Activated CD8-positive, alpha-beta T cell treated with anti-CD3 and anti-CD28 coated beads for 36 hours (primary cell): Measurements from ENCODE around the gene CST5. TPM values are rescaled to one million over a fixed set of nuclear protein-coding genes. Genes with fewer than 3 reads are reported as not detected.
"Not testable (repeated sequence)": the region's sequence is repeated elsewhere in the genome, so short reads cannot be mapped to it uniquely, and the experiment has no call there.

Experiments
- ATAC-seq: fragments of 200-7000 bp; cut with Tn5 transposase; one replicate; pipeline ENCODE4 v1.10.0; 2021; ENCODE audit warnings: mild to moderate bottlenecking, moderate library complexity
- CTCF ChIA-PET: fragments of 350-600 bp; sonication (Branson Sonifier 250); formaldehyde crosslinking; loops from one replicate; lab custom pipeline; 2021; ENCODE audit warnings: antibody characterized with exemption; lab: Charles Lee
- POLR2A ChIA-PET: fragments of 350-600 bp; sonication (Branson Sonifier 250); formaldehyde crosslinking; loops from one replicate; lab custom pipeline; 2021; ENCODE audit warnings: antibody characterized with exemption; lab: Charles Lee
- DNase-seq: peaks from one replicate; pipeline ENCODE4 v3.0.0-alpha.2; 2020
- H3K27ac Mint-ChIP-seq: one replicate; pipeline ENCODE4 v1.8.0; 2021; ENCODE audit warnings: mild to moderate bottlenecking, mixed read lengths
- H3K27me3 Mint-ChIP-seq: one replicate; pipeline ENCODE4 v1.8.0; 2021; ENCODE audit warnings: mixed read lengths
- H3K36me3 Mint-ChIP-seq: one replicate; pipeline ENCODE4 v1.8.0; 2021; ENCODE audit warnings: low read depth, mixed read lengths
- H3K4me1 Mint-ChIP-seq: one replicate; pipeline ENCODE4 v1.8.0; 2021; ENCODE audit warnings: low read depth, mixed read lengths
- H3K4me3 Mint-ChIP-seq: one replicate; pipeline ENCODE4 v1.8.0; 2021; ENCODE audit warnings: mild to moderate bottlenecking, moderate library complexity, mixed read lengths
- H3K9me3 Mint-ChIP-seq: one replicate; pipeline ENCODE4 v1.8.0; 2021; ENCODE audit warnings: mixed read lengths
- intact Hi-C: fragments of 100-400 bp; cut with micrococcal nuclease; formaldehyde crosslinking; loops from one replicate; pipeline ENCODE4 v1.10.0; 2022
- total RNA-seq, 2 experiments: library from RNA; stranded (reverse); gene quantifications; one replicate each; pipeline ENCODE4 v1.2.3, GENCODE V29; 2021
- TF ChIP-seq, protein P1 (sequence below): fragments of 200-600 bp; IDR thresholded peaks from one replicate; pipeline ENCODE4 v1.8.0; 2022; ENCODE audit warnings: antibody characterized with exemption, mild to moderate bottlenecking

CST5 gene
- total RNA-seq, 2 experiments from 2014 or later, result not detected

DNA sequence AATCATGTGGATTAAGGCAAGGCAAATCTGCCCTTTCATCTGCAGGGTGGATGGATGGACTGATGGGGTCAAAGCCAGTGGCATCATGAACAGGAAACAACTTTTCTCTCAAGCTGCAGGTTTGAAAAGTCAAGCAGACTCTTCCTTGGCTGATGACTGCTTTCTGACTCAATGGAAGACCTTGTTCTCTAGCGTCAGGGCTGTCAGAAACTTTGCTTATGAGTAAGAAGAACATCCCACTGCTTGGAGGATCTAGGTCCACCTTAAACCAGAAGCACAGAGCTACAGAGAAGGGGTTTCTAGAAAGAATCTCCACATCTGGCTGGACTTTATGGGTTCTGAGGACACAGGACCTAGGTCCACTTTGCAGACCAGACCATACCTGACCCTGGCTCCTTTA is 36.3 kb upstream of the CST5 start:
- TF ChIP-seq, protein P1, sequence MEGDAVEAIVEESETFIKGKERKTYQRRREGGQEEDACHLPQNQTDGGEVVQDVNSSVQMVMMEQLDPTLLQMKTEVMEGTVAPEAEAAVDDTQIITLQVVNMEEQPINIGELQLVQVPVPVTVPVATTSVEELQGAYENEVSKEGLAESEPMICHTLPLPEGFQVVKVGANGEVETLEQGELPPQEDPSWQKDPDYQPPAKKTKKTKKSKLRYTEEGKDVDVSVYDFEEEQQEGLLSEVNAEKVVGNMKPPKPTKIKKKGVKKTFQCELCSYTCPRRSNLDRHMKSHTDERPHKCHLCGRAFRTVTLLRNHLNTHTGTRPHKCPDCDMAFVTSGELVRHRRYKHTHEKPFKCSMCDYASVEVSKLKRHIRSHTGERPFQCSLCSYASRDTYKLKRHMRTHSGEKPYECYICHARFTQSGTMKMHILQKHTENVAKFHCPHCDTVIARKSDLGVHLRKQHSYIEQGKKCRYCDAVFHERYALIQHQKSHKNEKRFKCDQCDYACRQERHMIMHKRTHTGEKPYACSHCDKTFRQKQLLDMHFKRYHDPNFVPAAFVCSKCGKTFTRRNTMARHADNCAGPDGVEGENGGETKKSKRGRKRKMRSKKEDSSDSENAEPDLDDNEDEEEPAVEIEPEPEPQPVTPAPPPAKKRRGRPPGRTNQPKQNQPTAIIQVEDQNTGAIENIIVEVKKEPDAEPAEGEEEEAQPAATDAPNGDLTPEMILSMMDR, result no peak
- Mint-ChIP-seq H3K36me3 (no peaks in the 10 kb centered on the region), H3K9me3 (no peaks in the 10 kb centered on the region), H3K4me1 (peaks cover 18% of the 10 kb centered on the region), H3K27ac (no peak overlapping the region), H3K4me3 (no peak overlapping the region), H3K27me3 (no peaks in the 10 kb centered on the region)
- ChIA-PET POLR2A (no interaction called here), CTCF (no interaction called here)
- intact Hi-C loops, result no loop called here
- peak; percentile 10 for DNase-seq
- peak; percentile 15 for ATAC-seq

DNA sequence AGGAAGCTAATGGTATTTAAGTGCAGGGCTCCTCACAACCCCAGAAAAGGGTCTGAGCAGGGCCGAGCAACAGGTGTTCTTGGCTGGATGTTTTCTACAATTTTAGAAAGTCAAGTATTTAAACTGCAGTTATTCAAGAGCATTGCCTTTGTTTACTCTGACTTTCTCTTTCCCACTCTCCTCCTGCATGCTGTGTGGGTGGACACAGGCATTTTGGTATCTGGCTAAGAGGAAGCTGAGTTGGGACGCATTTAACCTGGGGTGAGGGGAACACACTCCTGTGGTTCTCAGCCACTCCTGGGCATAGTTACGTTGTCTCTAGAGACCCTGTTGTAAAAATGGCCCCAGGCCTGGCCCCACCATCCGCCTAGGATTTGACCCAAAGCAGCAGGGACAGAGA is 34.9 kb upstream of the CST5 start:
- intact Hi-C loops, H3K27ac Mint-ChIP-seq, POLR2A ChIA-PET: not testable (repeated sequence)

DNA sequence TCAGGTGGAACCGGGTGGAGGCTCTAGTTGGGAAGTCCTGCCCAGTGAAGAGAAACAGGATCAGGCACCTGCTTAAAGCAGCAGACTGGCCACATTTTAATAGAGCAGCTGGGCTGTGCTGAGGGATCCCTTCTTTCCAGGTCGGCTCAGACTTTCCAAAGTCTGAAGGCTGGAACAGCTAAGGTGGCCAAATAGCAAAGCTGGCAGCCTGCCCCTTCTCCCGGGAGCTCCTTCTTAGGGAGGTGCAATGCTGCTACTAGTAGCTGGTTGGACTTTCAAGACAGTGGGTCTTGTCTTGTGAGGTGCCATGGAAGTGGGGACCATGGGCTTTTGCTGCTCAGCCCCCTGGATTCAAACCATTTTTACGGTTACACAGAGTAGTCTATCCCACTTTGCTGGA is 30.7 kb upstream of the CST5 start:
- Mint-ChIP-seq H3K27ac (no peak overlapping the region), H3K4me1 (no peaks in the 10 kb centered on the region), H3K27me3 (no peaks in the 10 kb centered on the region), H3K36me3 (peaks cover 2% of the 10 kb centered on the region), H3K4me3 (no peak overlapping the region), H3K9me3 (peaks cover 14% of the 10 kb centered on the region)
- POLR2A ChIA-PET, result interaction anchor here (0.6 kb wide), 1 partner anchor 1780 kb away, joined by 3 read pairs; no protein-coding TSS in a partner anchor
- intact Hi-C loops, result no loop called here
- no peak for DNase-seq
- CTCF ChIA-PET, result no interaction called here
- no peak for ATAC-seq
- TF ChIP-seq, protein P1, result no peak

More for the DNA sequence above, 34.9 kb upstream of the CST5 start:
- H3K4me1 Mint-ChIP-seq, H3K9me3 Mint-ChIP-seq, DNase-seq, H3K4me3 Mint-ChIP-seq, H3K27me3 Mint-ChIP-seq, H3K36me3 Mint-ChIP-seq, ATAC-seq, CTCF ChIA-PET: not testable (repeated sequence)

- ChIA-PET POLR2A (no interaction called here), CTCF (no interaction called here)
- TF ChIP-seq, protein P1, result no peak
- Mint-ChIP-seq H3K27me3 (no peaks in the 10 kb centered on the region), H3K4me1 (no peaks in the 10 kb centered on the region), H3K9me3 (peaks cover 19% of the 10 kb centered on the region), H3K4me3 (no peak overlapping the region), H3K27ac (no peak overlapping the region), H3K36me3 (peaks cover 2% of the 10 kb centered on the region)
- DNase-seq (no peak), ATAC-seq (no peak)
- intact Hi-C loops, result no loop called here
Measured at GRCh38 chr20:23909390-23909789, 29.8 kb upstream of the CST5 start.

- ATAC-seq (no peak), DNase-seq (no peak)
- POLR2A ChIA-PET, result no interaction called here
- TF ChIP-seq, protein P1, result no peak
- peaks cover 25% of the 10 kb centered on the region for H3K9me3 Mint-ChIP-seq
- peaks cover 4% of the 10 kb centered on the region for H3K36me3 Mint-ChIP-seq
- no peak overlapping the region for H3K4me3 Mint-ChIP-seq
- CTCF ChIA-PET, result no interaction called here
- intact Hi-C loops, result no loop called here
- H3K4me1 Mint-ChIP-seq, result peaks cover 5% of the 10 kb centered on the region
- H3K27ac Mint-ChIP-seq, result no peak overlapping the region
- no peaks in the 10 kb centered on the region for H3K27me3 Mint-ChIP-seq
Measured at GRCh38 chr20:23907579-23907978, 28.0 kb upstream of the CST5 start.

GRCh38 chr20:23902396-23902795 is 22.8 kb upstream of the CST5 start:
- Mint-ChIP-seq H3K9me3 (peaks cover 23% of the 10 kb centered on the region), H3K27ac (peak overlapping the region; percentile 34), H3K4me3 (peak overlapping the region; percentile 16)
- intact Hi-C loops, H3K36me3 Mint-ChIP-seq, ATAC-seq, CTCF ChIA-PET, POLR2A ChIA-PET, H3K4me1 Mint-ChIP-seq, H3K27me3 Mint-ChIP-seq: not testable (repeated sequence)
- DNase-seq, result peak; percentile 23

DNA sequence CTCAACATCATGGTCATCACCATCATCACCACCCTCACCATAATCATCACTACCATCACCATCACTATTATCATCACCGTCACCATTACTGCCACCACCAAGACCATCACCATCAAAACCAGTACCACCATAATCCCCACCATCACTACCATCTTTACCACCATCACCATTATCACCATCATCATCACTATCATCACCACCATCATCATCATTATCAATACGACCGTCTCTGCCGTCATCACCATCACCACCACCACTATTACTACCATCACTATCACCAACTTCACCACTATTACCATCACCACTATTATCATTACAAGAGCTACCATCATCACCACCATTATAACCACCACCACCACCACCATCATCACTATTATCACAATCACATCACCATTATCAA is 11.3 kb upstream of the CST5 start:
- intact Hi-C loops, CTCF ChIA-PET, POLR2A ChIA-PET, H3K36me3 Mint-ChIP-seq, H3K4me1 Mint-ChIP-seq, H3K27me3 Mint-ChIP-seq, DNase-seq, H3K27ac Mint-ChIP-seq, H3K4me3 Mint-ChIP-seq, H3K9me3 Mint-ChIP-seq, ATAC-seq: not testable (repeated sequence)
